Stimulated activated CD4-positive, alpha-beta T cell treated with anti-CD3 and anti-CD28 coated beads, Interleukin-1b, Interleukin-23, amount 100 ng/mL, for 4 hours (primary cell): ENCODE results near the gene DTYMK.
A peak's percentile ranks its signal among the peaks of the same experiment; 100 is the strongest.
"Not testable (repeated sequence)": the region's sequence is repeated elsewhere in the genome, so short reads cannot be mapped to it uniquely, and the experiment has no call there.

Experiments
- DNase-seq, 2 donors: peaks; one replicate each; pipeline ENCODE4 v3.0.0-alpha.2; 2020; ENCODE audit warnings: low read depth in 2 of 2

Gene DTYMK

DNA sequence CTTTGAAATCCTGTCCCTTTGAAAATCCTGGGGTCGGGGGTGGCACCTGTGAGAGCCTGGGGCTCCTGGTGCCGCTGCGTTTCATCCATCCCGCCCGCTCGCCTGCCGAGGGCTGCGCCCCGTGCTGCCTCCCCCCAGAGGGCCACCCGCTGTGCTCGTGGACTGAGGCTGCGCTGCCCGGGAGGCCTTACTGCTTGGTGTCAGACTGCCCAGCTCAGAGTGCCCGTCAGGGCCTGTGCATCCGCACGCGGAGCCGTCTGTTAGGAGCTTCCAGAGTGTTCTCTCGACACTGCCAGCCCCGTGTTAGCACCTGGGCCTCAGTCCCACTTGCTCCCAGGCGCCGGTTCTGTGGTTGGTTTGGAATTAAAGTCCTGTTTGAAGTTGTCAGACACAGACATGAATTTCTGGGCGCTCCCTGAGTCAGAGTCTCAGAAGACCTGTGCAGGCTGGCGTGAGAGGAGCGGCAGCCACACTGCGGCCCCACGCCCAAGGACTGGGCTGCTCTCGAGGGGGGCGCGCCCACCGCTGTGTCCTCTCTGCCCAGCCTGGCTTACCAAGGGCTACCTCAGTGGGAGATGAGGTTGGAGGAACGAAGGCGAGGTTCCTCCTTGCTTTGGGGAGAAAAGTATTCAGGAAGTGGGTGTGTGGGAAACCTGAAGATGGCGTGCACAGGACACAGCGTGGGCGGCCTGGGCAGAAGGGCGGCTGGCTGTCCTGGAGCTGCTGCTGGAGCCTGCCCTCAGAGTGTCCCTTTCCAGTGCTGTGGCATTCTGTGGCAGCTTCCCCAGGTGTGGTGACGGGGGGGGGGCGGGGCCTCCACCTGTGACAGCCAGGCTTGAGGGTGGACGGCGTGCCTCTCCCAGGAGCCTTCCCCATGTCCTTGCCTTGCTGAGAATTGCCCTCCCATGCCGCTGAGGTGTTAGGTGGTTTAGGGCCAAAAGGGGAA is 14.1 kb downstream of the DTYMK start:
- DNase-seq = no peak

DNA sequence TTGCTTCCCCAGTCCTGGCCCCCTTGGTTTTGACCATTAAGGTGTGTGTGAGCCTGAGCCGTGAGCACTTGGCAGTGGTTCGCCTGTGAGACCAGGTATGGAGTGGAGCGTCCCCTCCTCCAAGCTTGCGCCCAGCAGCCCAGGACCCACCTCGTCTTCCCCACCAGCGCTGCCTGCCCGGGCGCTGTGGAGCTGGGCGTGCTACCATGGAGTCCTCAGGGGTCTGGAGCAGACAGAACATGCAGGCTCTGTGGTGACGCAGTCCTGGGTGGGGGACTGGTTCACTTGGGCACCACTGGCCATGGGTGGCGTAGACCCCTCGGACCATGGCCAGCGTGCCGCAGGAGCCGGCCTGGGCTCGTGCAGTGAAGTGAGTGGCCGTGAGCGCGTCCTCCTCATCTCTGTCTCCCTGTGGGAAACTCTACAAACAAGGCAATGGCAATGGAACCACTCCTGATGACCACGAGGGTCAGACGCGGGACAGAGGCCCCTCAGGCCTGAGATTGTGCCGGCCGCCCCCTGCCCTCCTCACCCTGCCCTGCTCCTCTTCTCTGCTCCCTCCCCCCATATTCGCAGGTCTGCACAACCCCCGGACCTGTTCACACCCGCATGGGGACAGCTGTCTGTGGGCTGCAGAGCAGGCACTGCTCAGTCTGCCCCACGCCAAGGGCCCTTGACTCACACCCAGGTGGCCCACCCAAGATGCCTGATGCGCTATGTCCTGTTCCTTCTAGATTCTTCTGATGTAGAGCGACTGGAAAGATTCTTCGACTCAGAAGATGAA is 15.0 kb downstream of the DTYMK start:
- no peak for DNase-seq

DNA sequence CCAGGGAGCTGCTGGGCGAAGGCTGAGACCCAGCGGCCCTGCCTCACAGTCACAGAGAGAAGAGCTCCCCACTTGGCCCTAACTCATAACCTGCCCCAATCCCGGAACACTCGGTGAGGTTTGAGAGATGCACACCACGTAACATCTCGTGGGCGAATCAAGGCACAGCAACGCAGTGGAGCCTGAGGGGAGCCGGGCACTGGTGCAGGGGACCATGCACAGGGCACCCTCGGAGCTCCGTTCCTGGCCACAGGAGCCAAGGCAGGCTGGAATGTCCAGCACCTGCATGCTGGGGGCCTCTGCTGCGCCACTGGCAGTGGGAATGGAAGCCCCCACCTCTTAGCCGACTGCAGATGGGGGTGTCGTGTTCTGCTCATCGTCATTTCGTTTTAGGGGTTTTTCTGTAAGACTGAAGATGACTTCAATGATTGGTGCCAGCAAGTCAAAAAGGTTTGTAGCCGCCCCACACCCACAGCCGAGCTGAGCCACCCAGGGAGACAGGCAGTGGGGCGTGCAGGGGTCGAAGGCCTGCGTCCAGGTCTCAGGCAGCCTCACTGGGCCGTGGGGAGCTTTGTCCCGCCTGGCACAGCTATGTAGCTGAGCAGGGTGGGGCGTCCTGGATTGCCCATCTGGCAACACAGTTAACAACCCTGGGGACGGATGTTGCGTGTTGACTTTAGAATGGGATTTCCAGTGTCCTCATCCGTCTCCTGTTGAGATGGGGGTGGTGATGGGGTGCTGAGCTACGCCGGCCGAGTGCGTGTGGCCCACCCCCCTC is 16.1 kb downstream of the DTYMK start:
- no peak for DNase-seq

DNA sequence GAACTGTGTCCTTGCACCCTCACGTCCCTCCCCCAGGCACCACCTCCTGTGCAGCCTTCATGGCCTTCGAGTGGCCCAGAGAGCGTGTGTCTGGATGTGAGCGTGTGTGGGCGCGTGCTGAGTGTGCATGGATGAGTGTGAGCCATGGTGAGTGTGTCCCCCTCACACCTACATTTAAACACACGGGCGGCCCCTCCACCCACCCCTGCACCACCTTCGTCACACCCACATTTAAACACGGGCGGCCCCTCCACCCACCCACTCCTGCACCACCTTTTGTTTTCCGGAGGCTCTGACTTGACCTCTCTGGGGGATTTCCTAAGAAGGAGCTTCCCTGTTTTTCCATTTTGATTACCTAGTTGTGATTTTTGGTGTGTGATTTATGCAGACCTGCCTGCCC is 17.8 kb downstream of the DTYMK start:
- no peak for DNase-seq

DNA sequence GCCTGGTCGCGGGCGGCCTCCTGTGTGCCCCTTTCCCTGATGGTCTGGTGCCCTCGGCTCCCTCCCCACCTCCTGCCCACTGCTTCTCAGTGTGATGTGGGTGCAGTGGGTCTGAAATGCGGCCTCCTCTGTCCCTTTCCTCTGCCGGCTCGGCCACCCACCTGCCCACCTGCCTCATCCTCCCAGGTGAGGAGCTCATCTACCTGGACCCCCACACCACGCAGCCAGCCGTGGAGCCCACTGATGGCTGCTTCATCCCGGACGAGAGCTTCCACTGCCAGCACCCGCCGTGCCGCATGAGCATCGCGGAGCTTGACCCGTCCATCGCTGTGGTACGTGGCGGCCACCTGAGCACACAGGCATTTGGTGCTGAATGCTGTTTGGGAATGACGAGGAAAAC is 18.3 kb downstream of the DTYMK start:
- no peak for DNase-seq

DNA sequence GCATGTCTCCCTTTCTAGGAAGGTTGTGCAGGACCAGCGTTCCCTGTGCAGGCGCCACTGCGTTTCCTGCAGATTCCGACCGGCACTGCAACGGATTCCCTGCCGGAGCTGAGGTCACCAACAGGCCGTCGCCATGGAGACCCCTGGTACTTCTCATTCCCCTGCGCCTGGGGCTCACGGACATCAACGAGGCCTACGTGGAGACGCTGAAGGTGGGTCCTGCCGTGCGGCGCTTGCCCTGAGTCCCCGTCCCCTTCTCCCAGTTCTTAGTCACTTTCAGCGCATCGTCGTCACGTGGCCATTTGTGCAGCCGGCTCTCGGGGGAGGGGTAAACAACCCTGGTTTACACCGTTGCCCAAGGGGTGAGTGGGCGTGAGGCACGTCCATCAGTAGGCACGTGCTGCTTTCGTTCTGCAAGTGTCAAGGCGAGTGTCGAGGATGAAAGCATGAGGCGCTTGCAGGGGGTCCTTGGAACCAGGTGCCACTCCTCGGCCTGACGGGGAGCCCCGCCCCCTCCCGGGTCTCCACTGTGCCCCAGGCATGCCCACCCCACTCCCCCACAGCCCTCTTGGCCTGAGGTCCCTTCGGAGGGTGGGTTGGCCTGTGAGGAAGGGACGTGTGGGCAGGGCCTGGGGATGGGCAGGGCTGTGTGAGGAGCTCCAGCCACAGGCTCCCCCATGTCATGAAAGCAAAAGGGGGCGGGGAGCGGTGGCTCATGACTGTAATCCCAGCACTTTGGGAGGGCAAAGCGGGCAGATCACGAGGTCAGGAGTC is 19.8 kb downstream of the DTYMK start:
- DNase-seq = no peak

DNA sequence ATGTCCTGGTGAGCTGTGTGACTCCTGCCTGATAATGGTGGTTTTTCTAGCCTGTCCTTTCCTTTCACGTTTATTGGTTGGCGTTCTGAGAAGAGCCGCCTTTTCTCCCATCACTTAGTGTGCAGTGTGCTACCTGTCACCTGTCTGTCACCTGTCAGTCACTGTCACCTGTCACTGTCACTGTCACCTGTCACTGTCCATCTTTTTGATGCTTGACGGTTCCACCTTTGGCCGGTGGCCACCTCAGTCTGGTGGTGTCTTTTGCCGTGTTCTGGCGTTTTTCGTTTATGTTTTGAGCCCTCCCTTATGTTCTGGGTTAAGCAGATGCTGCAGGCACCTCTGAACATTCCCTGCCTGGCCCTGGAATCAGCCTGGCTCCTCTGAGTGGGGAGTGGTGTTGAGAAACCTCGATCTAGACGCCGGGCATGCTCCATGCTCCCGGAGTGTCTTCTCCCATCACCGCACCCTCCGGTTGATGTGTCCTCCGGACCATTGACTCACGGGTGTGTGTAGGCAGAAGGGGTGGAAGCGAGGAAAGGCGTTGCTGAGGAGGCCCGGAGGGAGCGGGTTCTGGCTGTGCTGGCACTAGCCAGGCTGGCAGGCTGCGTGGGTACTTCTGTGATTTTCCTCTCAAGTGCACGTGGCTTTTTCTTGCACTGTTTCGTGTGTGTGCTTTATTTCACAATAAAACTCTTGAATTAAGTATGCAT is 20.7 kb downstream of the DTYMK start:
- no peak for DNase-seq

DNA sequence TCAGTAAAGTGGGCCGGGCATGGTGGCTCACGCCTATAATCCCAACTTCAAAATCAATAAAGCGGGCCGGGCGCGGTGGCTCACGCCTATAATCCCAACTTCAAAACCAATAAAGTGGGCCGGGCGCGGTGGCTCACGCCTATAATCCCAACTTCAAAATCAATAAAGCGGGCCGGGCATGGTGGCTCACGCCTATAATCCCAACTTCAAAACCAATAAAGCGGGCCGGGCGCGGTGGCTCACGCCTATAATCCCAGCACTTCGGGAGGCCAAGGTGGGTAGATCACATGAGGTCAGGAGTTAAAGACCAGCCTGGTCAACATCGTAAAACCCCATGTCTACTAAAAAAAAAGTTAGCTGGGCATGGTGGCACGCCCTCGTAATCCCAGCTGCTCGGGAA is 23.9 kb downstream of the DTYMK start:
- DNase-seq = not testable (repeated sequence)

DNA sequence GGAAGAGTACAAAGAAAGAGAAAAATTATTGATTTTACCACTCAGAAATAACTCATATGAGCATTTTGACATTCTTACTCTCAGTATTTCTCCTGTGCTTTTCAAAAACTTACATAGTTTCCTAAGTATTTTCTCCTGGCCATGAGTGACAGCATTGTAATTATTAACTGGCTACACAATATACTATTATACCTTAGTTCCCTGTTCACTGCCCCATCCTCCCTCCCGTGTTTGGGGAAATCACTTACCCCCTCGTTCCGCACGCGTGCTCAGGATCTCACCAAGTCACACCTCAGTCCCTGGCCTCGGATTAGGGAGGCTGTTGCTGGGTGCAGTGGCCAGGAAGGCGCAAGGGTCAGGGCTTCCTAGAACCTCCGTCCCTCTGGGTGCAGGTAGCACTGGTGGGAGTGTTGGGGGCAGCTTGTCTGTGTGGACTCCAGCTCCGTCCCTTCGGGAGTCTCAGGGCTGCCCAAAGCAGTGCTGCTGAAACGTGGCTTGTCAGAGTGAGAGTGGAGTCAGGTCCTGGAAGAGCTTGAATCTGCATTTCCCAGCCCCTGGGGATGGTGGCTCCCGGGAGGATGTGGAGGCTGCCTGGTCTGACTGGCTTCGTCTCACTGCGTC is 25.9 kb downstream of the DTYMK start:
- DNase-seq = no peak

DNA sequence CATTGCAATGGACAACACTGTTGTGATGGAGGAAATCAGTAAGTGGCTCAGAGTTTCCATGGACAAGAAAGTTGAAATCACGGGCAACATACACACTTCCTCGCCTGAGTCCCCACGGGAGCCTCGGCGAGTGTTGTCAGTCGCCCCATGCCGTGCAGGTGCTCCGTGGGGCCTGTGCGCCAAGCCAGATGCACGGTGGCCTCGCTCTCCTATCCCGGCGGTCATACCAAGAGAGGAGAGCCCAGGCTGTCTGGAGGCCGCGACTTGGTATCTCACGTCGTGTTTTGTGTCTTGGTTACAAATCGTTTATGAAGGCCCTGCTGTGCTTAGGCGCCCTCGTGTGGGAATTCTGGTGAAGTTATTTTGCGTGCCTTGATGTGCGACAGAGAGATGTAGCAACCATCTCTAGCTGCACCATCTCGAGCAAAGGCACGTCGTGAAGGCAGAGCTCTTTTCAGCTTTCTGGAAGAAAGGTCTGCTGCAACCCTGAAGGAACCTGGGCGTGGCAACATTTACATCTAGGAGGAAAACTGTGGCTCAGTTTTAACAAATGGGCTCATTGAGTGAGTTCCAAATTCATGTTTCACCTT is 27.4 kb downstream of the DTYMK start:
- DNase-seq = peak; percentile 5 to 22

DNA sequence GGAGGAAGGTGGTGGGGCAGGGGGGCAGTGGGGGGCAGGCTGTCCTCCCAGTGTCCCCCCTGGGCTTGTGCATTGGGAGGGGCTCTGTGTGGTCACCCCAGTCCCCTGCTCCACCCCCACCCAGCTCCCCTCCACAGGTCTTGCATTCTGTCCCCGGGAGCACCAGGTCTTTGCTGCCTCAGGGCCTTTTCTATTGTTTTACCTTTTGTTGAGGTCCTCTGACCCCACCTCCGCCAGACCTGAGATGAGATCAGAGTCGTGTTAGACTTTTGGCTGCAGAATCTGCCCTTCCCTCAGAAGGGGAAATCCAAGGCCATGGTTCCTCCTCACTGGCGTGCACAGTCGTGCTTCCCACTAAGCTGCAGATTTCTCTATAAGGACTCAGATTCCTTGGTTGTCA is 28.3 kb downstream of the DTYMK start:
- no peak for DNase-seq

DNA sequence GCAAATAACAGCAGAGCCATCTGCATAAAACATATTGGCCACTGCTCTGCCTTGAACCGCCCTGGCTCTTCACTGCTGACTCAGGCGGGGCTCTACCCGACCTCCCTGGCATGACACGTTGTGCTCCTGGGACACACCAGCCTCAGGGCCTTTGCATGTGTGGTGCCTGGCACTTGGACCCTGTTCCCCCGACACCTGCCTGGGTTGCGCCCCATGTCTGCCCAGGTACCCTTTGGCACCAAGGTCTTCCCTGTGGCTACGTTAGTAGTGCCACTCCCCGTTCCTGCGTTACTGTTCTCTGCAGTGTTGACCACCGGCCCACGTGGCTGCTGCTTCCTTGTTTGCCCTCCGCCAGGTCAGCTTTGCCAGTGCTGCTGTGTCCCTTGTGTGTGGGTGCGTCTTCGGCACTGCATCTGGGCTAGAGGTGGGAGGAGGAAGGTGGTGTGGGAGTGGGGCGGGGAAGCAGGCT is 28.8 kb downstream of the DTYMK start:
- no peak for DNase-seq

DNA sequence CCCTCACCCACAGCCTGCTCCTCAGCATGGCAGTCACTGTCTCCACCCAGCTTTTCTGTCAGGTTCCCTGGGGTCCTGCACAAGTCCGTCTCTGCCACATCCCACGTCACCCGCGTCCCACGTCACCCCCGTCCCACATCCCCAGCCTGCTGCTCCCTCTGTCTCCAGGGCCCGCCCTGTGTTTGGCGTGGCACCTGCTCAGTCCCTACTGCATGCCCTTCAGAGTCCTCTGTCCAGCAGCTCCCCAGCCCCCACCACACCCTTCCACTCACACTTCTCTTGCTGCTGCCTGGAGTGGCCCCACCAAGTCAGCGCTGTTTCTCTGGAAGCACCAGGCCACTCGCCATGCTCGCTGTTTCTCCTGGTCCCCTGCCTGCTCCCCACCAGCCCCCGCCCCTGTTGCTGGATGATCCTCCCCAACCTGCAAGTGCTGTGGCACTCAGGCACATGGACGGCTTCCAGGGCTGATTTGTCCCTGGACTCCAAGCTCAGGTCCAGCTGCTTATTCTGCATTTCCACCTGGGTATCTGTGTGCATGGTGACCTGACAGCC is 30.3 kb downstream of the DTYMK start:
- no peak for DNase-seq

DNA sequence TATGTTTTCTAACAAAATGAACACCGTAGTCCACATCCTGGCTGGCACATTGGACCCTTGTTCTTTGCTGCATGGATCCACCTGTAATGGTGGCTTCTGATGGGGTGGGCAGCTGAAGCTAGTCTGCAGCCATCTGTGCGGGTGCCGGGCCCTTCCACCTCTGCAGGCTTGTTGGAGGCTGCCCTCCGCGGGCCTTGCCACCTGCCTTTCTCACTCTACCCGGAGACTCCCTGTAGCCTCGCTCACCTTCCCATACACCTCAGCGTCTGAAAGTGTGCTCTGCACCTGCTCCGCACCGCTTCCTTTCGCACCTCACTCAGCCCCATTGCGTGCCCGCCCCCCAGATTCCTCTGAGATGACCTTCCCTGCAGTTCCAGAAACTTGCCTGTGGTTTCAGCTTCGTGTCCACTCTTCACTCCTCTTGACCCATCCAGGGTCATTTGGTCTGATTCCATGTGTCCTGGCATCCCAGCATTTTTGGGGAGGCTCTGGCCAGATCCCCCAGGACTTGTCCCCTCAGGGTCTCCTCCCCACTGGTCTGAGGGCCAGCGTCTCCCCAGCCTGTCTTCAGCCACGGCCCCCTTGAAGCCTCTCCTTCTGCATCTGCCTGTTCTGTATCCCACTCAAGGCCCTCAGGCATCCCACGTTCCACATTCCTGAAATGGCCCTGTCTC is 31.0 kb downstream of the DTYMK start:
- no peak for DNase-seq

DNA sequence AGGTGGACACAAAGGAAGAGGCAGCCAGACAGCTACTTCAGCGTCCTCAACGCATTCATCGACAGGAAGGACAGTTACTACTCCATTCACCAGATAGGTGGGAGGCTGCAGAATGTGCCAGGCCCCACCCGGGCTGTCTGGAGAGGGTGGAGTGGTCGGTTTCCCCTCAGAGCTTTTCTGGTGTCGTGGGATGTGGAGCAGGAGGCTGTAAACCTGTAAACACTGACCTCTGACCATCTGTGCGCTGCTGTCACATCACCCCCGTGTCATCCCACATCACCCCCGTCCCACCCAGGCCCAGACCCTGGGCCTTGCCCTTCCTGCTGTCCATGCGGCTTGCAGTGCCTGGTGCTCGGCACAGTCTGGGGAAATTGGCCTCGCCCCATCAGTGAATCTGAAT is 32.1 kb downstream of the DTYMK start:
- no peak for DNase-seq

DNA sequence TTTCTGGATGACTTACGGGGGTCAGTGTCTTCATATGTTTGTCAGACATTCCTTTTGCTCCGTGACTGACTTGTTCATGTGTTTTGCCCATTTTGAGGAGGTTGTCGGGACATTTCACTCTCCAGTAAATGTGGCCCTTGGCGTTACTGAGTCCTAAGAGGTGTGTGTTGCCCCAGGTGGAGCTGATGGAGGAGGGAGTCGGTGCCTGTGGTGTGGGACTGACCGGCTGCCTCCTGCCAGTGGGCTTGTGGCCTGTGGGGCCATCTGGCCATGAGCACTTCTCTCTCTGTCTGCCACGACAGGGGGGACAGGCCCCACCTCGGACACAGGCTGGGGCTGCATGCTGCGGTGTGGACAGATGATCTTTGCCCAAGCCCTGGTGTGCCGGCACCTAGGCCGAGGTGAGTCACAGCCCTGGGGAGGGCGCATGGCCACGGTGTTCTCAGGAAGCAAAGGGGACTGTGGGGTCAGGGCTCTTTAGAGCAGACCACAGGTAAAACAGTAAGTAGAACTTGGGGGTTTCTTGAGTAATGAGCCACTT is 33.3 kb downstream of the DTYMK start:
- DNase-seq = no peak

DNA sequence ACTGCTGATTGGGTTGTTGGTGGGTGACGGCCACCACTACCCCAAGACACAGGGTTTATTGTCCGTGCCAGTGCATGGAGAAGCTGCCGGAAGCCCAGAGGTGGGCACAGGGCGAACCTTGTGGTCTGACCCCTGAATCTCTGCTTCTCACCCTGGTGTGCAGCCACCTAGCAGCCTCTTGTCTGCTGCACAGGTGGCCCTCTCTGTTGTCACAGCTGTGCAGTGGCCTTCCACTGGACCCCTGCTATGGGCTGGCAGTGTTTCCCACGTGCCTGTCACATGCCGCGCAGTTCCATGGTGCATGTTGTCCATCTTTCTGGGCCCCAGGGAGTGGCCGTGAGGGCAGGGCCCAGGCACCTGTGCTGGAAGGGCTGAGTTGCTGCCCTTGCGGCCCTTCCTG is 33.9 kb downstream of the DTYMK start:
- no peak for DNase-seq

DNA sequence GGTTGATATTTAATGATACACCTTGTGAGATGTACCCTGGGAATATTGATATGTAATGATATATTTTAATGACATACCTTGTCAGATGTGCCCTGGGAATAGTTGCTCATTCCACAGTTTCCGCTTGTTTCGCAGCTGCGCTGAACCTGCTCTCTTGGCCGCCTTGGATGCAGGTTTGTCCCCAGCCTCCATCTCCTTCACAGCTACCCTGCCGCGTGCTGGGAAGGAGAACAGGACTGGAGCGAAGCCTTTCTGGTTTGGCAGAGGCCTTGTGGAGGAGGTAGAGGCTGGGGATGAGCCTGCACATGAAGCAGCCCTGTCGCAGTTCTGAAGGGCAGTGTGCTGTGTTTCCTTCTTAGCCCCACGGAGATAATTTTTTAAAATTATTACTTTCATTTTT is 34.5 kb downstream of the DTYMK start:
- no peak for DNase-seq

DNA sequence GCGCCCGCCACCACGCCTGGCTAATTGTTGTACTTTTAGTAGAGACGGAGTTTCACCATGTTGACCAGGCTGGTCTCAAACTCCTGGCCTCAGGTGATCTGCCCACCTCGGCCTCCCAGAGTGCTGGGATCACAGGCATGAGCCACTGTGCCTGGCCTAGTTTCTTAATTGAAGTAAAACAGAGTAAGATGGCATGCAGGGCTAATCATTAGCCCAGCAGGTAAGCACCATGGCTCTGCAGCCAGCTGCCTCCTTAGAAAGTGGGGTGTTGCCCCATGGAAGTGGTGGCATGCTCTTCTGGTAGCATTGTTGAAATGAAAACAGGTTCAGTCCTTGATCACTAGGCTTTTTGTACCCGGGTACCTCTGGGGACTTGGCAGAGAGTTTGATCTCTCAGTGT is 36.7 kb downstream of the DTYMK start:
- no peak for DNase-seq
